HG03442 (cell line): ENCODE data around the gene WDR48.
A peak's percentile ranks its signal among the peaks of the same experiment; 100 is the strongest.

Experiments used
- ATAC-seq: cut with Tn5 transposase; IDR thresholded peaks from one replicate; pipeline ENCODE4 v1.9.1; 2021; ENCODE audit warnings: mild to moderate bottlenecking, moderate library complexity; ENCODE audit not compliant: unreplicated experiment

The WDR48 gene

GRCh38 chr3:39118931-39119660 is 67.3 kb downstream of the WDR48 start:
- no peak for ATAC-seq

- no peak for ATAC-seq
These were observed 69.8 kb downstream of the WDR48 start for GRCh38 chr3:39121621-39122020.

- peak; percentile 72 for ATAC-seq
These were observed 71.0 kb downstream of the WDR48 start for GRCh38 chr3:39122813-39123212.

GRCh38 chr3:39124876-39125840 is 73.3 kb downstream of the WDR48 start:
- no peak for ATAC-seq

GRCh38 chr3:39125841-39126500 is 74.2 kb downstream of the WDR48 start:
- no peak for ATAC-seq

GRCh38 chr3:39126532-39127071 is 74.8 kb downstream of the WDR48 start:
- no peak for ATAC-seq

- no peak for ATAC-seq
These were observed 75.6 kb downstream of the WDR48 start for GRCh38 chr3:39127269-39127907.

GRCh38 chr3:39127908-39128304 is 76.1 kb downstream of the WDR48 start:
- no peak for ATAC-seq

GRCh38 chr3:39128951-39129350 is 77.1 kb downstream of the WDR48 start:
- no peak for ATAC-seq

GRCh38 chr3:39130026-39130425 is 78.2 kb downstream of the WDR48 start:
- ATAC-seq = no peak

- no peak for ATAC-seq
These were observed 79.0 kb downstream of the WDR48 start for GRCh38 chr3:39130693-39131265.

GRCh38 chr3:39132096-39133092 is 80.6 kb downstream of the WDR48 start:
- no peak for ATAC-seq

GRCh38 chr3:39133093-39133490 is 81.3 kb downstream of the WDR48 start:
- ATAC-seq = no peak

- ATAC-seq = no peak
These were observed 82.0 kb downstream of the WDR48 start for GRCh38 chr3:39133822-39134221.

- no peak for ATAC-seq
These were observed 82.5 kb downstream of the WDR48 start for GRCh38 chr3:39134305-39134704.

GRCh38 chr3:39135170-39135805 is 83.5 kb downstream of the WDR48 start:
- no peak for ATAC-seq

GRCh38 chr3:39136533-39137434 is 85.0 kb downstream of the WDR48 start:
- no peak for ATAC-seq
